ENCODE results near the gene MOCS3. TPM values are rescaled to one million over a fixed set of nuclear protein-coding genes. Genes with fewer than 3 reads are reported as not detected.
A peak's percentile ranks its signal among the peaks of the same experiment; 100 is the strongest.

MOCS3 gene
- total and polyA plus RNA-seq, 4 experiments from 2014 or later, result 3.9 to 8.9 (median 6.8) TPM

DNA sequence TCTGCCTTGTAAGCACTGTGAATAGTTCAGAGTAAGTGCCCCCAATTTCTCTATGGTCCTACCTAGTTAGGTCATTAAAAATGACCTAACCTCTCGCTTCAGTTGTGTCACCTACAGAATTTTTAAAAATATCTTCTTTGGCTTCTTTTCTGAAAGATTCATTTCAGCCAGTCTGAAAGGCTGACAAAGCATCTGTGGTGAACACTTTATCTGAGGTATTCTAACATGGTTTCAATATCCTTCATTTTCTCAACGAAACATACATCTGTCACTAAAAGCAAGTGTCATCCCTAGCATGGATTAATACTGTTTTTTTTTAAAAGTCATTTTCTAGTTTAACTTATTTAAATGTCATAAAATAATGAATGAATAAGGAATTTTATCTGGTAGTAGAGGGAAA is 5.4 kb upstream of the MOCS3 start:
- Histone ChIP-seq H3K27me3 (ENCODE audit: insufficient read depth, low read length) (no peaks in the 10 kb centered on the region), H3K27ac (ENCODE audit: low read depth, low read length) (no peak overlapping the region), H3K4me3 (ENCODE audit: low read length in 2 of 2) (no peak overlapping the region), H3K4me1 (ENCODE audit: insufficient read depth, low read length) (peaks cover 23% of the 10 kb centered on the region), H3K36me3 (ENCODE audit: insufficient read depth, low read length) (peaks cover 29% of the 10 kb centered on the region), H3K9me3 (ENCODE audit: control insufficient read depth in 1 of 2, low read length in 2 of 2) (no peaks in the 10 kb centered on the region)
- ChIA-PET CTCF (ENCODE audit: partially characterized antibody) (no interaction called here), POLR2A (ENCODE audit: partially characterized antibody) (no interaction called here)
- no peak overlapping the region for H3K4me3 Mint-ChIP-seq
- H3K36me3 Mint-ChIP-seq, result peaks cover 27 to 62% of the 10 kb centered on the region in 2 donors
- no peak for DNase-seq
- no peaks in the 10 kb centered on the region for H3K27me3 Mint-ChIP-seq
- peaks cover 0 to under 1% (median 0%) of the 10 kb centered on the region in 8 donors for H3K9me3 Mint-ChIP-seq
- peaks cover 24 to 33% (median 29%) of the 10 kb centered on the region in 4 donors for H3K4me1 Mint-ChIP-seq
- intact Hi-C loops (cut with micrococcal nuclease), result no loop called here
- H3K27ac Mint-ChIP-seq, result peak overlapping the region in 2 of 7 donors; percentile 23 to 35

GRCh38 chr20:50953821-50954220 is 4.8 kb upstream of the MOCS3 start:
- intact Hi-C loops (cut with micrococcal nuclease), result no loop called here
- H3K4me1 Mint-ChIP-seq, result peaks cover 25 to 39% (median 32%) of the 10 kb centered on the region in 4 donors
- H3K4me1 ChIP-seq (ENCODE audit: insufficient read depth, low read length), result peaks cover 23% of the 10 kb centered on the region
- H3K9me3 Mint-ChIP-seq, result peaks cover 0 to 6% (median 0%) of the 10 kb centered on the region in 8 donors
- no peak for DNase-seq
- H3K27me3 Mint-ChIP-seq, result no peaks in the 10 kb centered on the region
- H3K4me3 Mint-ChIP-seq, result no peak overlapping the region
- peaks cover 23 to 65% of the 10 kb centered on the region in 2 donors for H3K36me3 Mint-ChIP-seq
- H3K36me3 ChIP-seq (ENCODE audit: insufficient read depth, low read length), result peaks cover 24% of the 10 kb centered on the region
- H3K27me3 ChIP-seq (ENCODE audit: insufficient read depth, low read length), result no peaks in the 10 kb centered on the region
- ChIA-PET POLR2A (ENCODE audit: partially characterized antibody) (no interaction called here), CTCF (ENCODE audit: partially characterized antibody) (no interaction called here)
- H3K4me3 ChIP-seq (ENCODE audit: low read length in 2 of 2), result no peak overlapping the region
- H3K9me3 ChIP-seq (ENCODE audit: control insufficient read depth in 1 of 2, low read length in 2 of 2), result no peaks in the 10 kb centered on the region
- H3K27ac ChIP-seq (ENCODE audit: low read depth, low read length), result no peak overlapping the region
- peak overlapping the region in 2 of 7 donors; percentile 30 to 55 for H3K27ac Mint-ChIP-seq

DNA sequence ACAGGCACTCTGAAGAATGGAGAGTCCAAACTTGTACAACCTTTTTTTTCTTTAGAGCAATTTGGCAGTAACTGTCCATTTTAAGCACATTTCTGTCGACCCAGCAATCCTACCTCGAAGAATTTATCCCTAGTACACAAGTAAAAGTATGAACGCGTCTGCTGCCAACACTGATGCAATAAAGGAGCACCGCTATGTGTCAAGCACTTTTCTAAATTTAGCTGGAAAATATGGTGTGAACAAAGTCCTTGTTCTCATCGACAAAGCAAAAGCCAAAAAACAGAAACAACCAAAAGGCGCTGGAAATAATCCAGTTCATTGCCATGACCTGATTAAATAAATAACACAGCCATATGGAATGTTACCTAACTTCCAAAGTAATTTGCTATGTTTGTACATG is 1.3 kb upstream of the MOCS3 start:
- peaks cover 7% of the 10 kb centered on the region for H3K36me3 ChIP-seq (ENCODE audit: insufficient read depth, low read length)
- POLR2A ChIA-PET (ENCODE audit: partially characterized antibody), result interaction anchor here (1.1 to 3.4 kb wide), 7 partner anchors 10 to 226 kb away, joined by 3 to 153 read pairs (median 14); partner anchors contain the start of genes ADNP, BCAS4 and PARD6B
- peak overlapping the region; percentile 96 to 100 (median 100) for H3K27ac Mint-ChIP-seq
- intact Hi-C loops (cut with micrococcal nuclease), result no loop called here
- H3K27me3 Mint-ChIP-seq, result no peaks in the 10 kb centered on the region
- peaks cover 40% of the 10 kb centered on the region for H3K4me1 ChIP-seq (ENCODE audit: insufficient read depth, low read length)
- peaks cover 0 to 6% (median 0%) of the 10 kb centered on the region in 8 donors for H3K9me3 Mint-ChIP-seq
- H3K9me3 ChIP-seq (ENCODE audit: control insufficient read depth in 1 of 2, low read length in 2 of 2), result no peaks in the 10 kb centered on the region
- peaks cover 10 to 46% of the 10 kb centered on the region in 2 donors for H3K36me3 Mint-ChIP-seq
- H3K4me3 ChIP-seq (ENCODE audit: low read length in 2 of 2), result peak overlapping the region; percentile 86 to 90
- no peak for DNase-seq
- H3K4me1 Mint-ChIP-seq, result peaks cover 25 to 68% (median 51%) of the 10 kb centered on the region in 4 donors
- H3K27ac ChIP-seq (ENCODE audit: low read depth, low read length), result peak overlapping the region; percentile 91
- no peaks in the 10 kb centered on the region for H3K27me3 ChIP-seq (ENCODE audit: insufficient read depth, low read length)
- CTCF ChIA-PET (ENCODE audit: partially characterized antibody), result interaction anchor here (1.5 to 3.3 kb wide), 6 partner anchors 25 to 208 kb away, joined by 4 to 29 read pairs (median 20); partner anchors contain the start of genes ADNP and BCAS4
- peak overlapping the region; percentile 91 to 98 (median 96) for H3K4me3 Mint-ChIP-seq

DNA sequence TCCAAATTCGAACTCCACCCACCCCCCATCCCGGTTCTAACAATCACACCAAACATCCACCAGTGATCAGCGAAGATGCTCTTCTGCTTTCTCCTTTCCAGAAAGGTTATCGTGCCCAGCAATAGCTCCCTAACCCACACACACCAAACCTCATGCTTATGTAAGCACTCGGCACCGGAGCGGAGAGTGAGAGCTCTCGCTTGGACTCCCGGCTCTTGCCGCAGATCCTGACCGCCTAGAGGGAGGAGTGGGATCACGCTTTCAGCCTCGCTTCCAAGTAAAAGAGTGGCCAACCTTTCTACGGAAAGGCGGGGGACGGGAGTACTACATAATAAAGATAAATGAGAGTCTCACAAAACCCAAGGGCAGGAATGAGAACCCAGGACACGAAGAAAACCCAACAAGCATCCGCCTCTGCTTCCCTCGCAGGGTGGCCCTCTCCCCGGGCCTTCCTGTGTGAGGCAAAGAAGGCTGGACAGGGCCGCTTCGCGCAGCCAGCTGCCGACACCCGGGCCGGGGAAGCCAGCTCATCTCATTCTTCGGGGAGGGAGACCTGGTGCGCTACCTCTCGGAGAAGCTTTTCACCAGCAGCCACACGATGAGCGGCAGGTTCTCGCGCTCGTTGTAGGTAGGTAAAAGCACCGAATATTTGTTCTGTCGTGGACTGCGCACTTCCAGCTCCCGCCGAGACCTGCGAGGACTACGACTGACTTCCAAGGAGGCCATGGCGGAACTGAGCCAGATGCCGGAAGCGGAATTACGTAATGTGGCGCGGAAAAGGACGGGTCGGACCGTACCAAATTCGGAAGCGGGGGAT is 612 bp upstream of the MOCS3 start, which contains the start of gene DPM1:
Gene DPM1, minus strand, starts transcription at position 735 of the 817 bp plus-strand sequence. Its CDS starts 9 bp downstream, at position 726.
- Mint-ChIP-seq H3K36me3 (peaks cover 6 to 46% of the 10 kb centered on the region in 2 donors), H3K27ac (peak within 1 kb of the TSS; percentile 96 to 100 (median 100)), H3K9me3 (peaks cover 0 to 6% (median 0%) of the 10 kb centered on the region in 8 donors), H3K27me3 (no peaks in the 10 kb centered on the region), H3K4me3 (peak within 1 kb of the TSS; percentile 91 to 98 (median 96)), H3K4me1 (peaks cover 23 to 68% (median 52%) of the 10 kb centered on the region in 4 donors)
- H3K36me3 ChIP-seq (ENCODE audit: insufficient read depth, low read length), result peaks cover 7% of the 10 kb centered on the region
- intact Hi-C loops (cut with micrococcal nuclease), result loop anchor here (1.0 kb wide), 4 partner anchors 27 to 227 kb away; partner anchors contain the start of genes ADNP and PARD6B
- H3K4me3 ChIP-seq (ENCODE audit: low read length in 2 of 2), result peak within 1 kb of the TSS; percentile 86 to 90
- no peaks in the 10 kb centered on the region for H3K9me3 ChIP-seq (ENCODE audit: control insufficient read depth in 1 of 2, low read length in 2 of 2)
- H3K4me1 ChIP-seq (ENCODE audit: insufficient read depth, low read length), result peaks cover 40% of the 10 kb centered on the region
- ChIA-PET POLR2A (ENCODE audit: partially characterized antibody) (interaction anchor here (0.7 to 3.4 kb wide), 18 partner anchors 8 to 1234 kb away, joined by 3 to 153 read pairs (median 5); partner anchors contain the start of genes ADNP, BCAS4 and PARD6B), CTCF (ENCODE audit: partially characterized antibody) (interaction anchor here (0.8 to 3.3 kb wide), 10 partner anchors 11 to 209 kb away, joined by 4 to 29 read pairs (median 4); partner anchors contain the start of genes ADNP and BCAS4)
- no peaks in the 10 kb centered on the region for H3K27me3 ChIP-seq (ENCODE audit: insufficient read depth, low read length)
- peak in 3 of 5 donors; percentile 92 to 93 (median 93) for DNase-seq
- peak within 1 kb of the TSS; percentile 91 for H3K27ac ChIP-seq (ENCODE audit: low read depth, low read length)

DNA sequence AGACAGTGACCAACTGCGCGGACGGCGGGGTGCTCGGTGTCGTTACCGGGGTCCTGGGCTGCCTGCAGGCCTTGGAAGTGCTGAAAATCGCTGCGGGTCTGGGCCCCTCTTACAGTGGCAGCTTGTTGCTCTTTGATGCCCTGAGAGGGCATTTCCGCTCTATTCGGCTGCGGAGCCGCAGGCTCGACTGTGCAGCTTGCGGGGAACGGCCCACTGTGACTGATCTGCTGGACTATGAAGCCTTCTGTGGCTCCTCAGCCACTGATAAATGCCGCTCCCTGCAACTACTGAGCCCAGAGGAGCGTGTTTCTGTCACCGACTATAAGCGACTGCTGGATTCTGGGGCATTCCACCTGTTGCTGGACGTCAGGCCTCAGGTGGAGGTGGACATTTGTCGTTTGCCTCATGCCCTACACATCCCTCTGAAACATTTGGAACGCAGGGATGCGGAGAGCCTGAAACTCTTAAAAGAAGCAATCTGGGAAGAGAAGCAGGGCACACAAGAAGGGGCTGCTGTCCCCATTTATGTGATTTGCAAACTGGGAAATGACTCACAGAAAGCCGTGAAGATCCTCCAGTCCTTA is 1.0 kb downstream of the MOCS3 start:
- Mint-ChIP-seq H3K27ac (peak overlapping the region in 5 of 7 donors; percentile 96 to 100 (median 100)), H3K36me3 (peaks cover 4 to 30% of the 10 kb centered on the region in 2 donors), H3K27me3 (no peaks in the 10 kb centered on the region), H3K4me3 (peak overlapping the region; percentile 91 to 98 (median 96)), H3K9me3 (peaks cover 0 to 6% (median 0%) of the 10 kb centered on the region in 8 donors), H3K4me1 (peaks cover 23 to 67% (median 51%) of the 10 kb centered on the region in 4 donors)
- CTCF ChIA-PET (ENCODE audit: partially characterized antibody), result interaction anchor here (3.0 to 3.3 kb wide), 2 partner anchors 27 to 169 kb away, joined by 18 to 29 read pairs; partner anchors contain the start of gene ADNP
- Histone ChIP-seq H3K27ac (ENCODE audit: low read depth, low read length) (peak overlapping the region; percentile 91), H3K9me3 (ENCODE audit: control insufficient read depth in 1 of 2, low read length in 2 of 2) (no peaks in the 10 kb centered on the region), H3K27me3 (ENCODE audit: insufficient read depth, low read length) (no peaks in the 10 kb centered on the region), H3K4me1 (ENCODE audit: insufficient read depth, low read length) (peaks cover 40% of the 10 kb centered on the region), H3K4me3 (ENCODE audit: low read length in 2 of 2) (peak overlapping the region; percentile 86 to 90), H3K36me3 (ENCODE audit: insufficient read depth, low read length) (no peaks in the 10 kb centered on the region)
- no peak for DNase-seq
- POLR2A ChIA-PET (ENCODE audit: partially characterized antibody), result interaction anchor here (1.9 to 3.4 kb wide), 4 partner anchors 9 to 169 kb away, joined by 8 to 153 read pairs (median 26); partner anchors contain the start of genes ADNP and BCAS4
- intact Hi-C loops (cut with micrococcal nuclease), result no loop called here

GRCh38 chr20:50967586-50967985 is 9.0 kb downstream of the MOCS3 start:
- Mint-ChIP-seq H3K36me3 (no peaks in the 10 kb centered on the region), H3K27me3 (no peaks in the 10 kb centered on the region), H3K4me1 (no peaks in the 10 kb centered on the region), H3K27ac (no peak overlapping the region), H3K4me3 (no peak overlapping the region), H3K9me3 (no peaks in the 10 kb centered on the region)
- Histone ChIP-seq H3K27ac (ENCODE audit: low read depth, low read length) (no peak overlapping the region), H3K36me3 (ENCODE audit: insufficient read depth, low read length) (no peaks in the 10 kb centered on the region), H3K4me1 (ENCODE audit: insufficient read depth, low read length) (no peaks in the 10 kb centered on the region), H3K27me3 (ENCODE audit: insufficient read depth, low read length) (no peaks in the 10 kb centered on the region), H3K9me3 (ENCODE audit: control insufficient read depth in 1 of 2, low read length in 2 of 2) (no peaks in the 10 kb centered on the region), H3K4me3 (ENCODE audit: low read length in 2 of 2) (no peak overlapping the region)
- CTCF ChIA-PET (ENCODE audit: partially characterized antibody), result interaction anchor here (2.5 kb wide), 1 partner anchor 14 kb away, joined by 10 read pairs; no protein-coding TSS in a partner anchor
- intact Hi-C loops (cut with micrococcal nuclease), result no loop called here
- POLR2A ChIA-PET (ENCODE audit: partially characterized antibody), result no interaction called here
- DNase-seq, result no peak

All from CD4-positive, alpha-beta memory T cell (primary cell).